Coronary artery (tissue), 2 donors: ENCODE measurements around the gene OR6B1.
"Not testable (repeated sequence)": the region's sequence is repeated elsewhere in the genome, so short reads cannot be mapped to it uniquely, and the experiment has no call there.

Experiments used
- DNase-seq: peaks from one replicate; pipeline ENCODE4 v3.0.0-alpha.2; 2017; ENCODE audit warnings: low spot score
- H3K27ac ChIP-seq, 2 donors: fragments of 200-600 bp; sonication (generic); one replicate each; pipeline ENCODE4 v1.5.1; 2016 to 2019
- H3K4me3 ChIP-seq: fragments of 200-600 bp; sonication (generic); 2 replicates; pipeline ENCODE4 v1.5.1; 2016; ENCODE audit warnings: mild to moderate bottlenecking, moderate library complexity
- CTCF ChIP-seq: fragments of 200-600 bp; sonication (generic); IDR thresholded peaks from one replicate; pipeline ENCODE4 v1.5.1; 2019; ENCODE audit warnings: antibody characterized with exemption

OR6B1 gene

GRCh38 chr7:144037414-144038035, 37.4 kb downstream of the OR6B1 start:
- no peak overlapping the region for H3K4me3 ChIP-seq
- TF ChIP-seq CTCF: no peak
- H3K27ac ChIP-seq: no peak overlapping the region
- DNase-seq: no peak

GRCh38 chr7:144038887-144039286, 38.8 kb downstream of the OR6B1 start:
- no peak for DNase-seq
- no peak for TF ChIP-seq CTCF
- H3K4me3 ChIP-seq: no peak overlapping the region
- no peak overlapping the region for H3K27ac ChIP-seq

GRCh38 chr7:144048648-144049047, 48.5 kb downstream of the OR6B1 start, which contains the start of gene OR2A5:
OR2A5 (plus strand) TSS chr7:144048948; CDS start chr7:144050402, 1,454 bp downstream.
- no peak for TF ChIP-seq CTCF
- Histone ChIP-seq H3K27ac (no peak within 1 kb of the TSS), H3K4me3 (no peak within 1 kb of the TSS)
- DNase-seq: no peak

- no peak overlapping the region for H3K27ac ChIP-seq
- no peak for TF ChIP-seq CTCF
- no peak for DNase-seq
- H3K4me3 ChIP-seq: no peak overlapping the region
These were observed 49.4 kb downstream of the OR6B1 start for GRCh38 chr7:144049491-144049890.

- no peak overlapping the region for H3K4me3 ChIP-seq
- no peak for DNase-seq
- TF ChIP-seq CTCF: no peak
- no peak overlapping the region for H3K27ac ChIP-seq
These were observed 50.0 kb downstream of the OR6B1 start for GRCh38 chr7:144050093-144050492.

- H3K4me3 ChIP-seq, DNase-seq, H3K27ac ChIP-seq: not testable (repeated sequence)
These were observed 50.8 kb downstream of the OR6B1 start for GRCh38 chr7:144050884-144051283.

- DNase-seq: no peak
- H3K27ac ChIP-seq: no peak overlapping the region
- H3K4me3 ChIP-seq: no peak overlapping the region
- no peak for TF ChIP-seq CTCF
These were observed 57.8 kb downstream of the OR6B1 start for GRCh38 chr7:144057954-144058353.
